HUES64 (cell line): ENCODE data around the gene PLXNC1.

Experiments used
- H3K27ac ChIP-seq: 2 replicates; pipeline ENCODE4 v1.7.0; 2013; ENCODE audit warnings: low read depth, low read length, inconsistent platforms
- H3K27me3 ChIP-seq: 2 replicates; pipeline ENCODE4 v1.6.1; 2013; ENCODE audit warnings: mild to moderate bottlenecking, low read length; ENCODE audit not compliant: insufficient read depth
- H3K36me3 ChIP-seq: 2 replicates; pipeline ENCODE4 v1.6.1; 2013; ENCODE audit warnings: mild to moderate bottlenecking, low read length; ENCODE audit not compliant: insufficient read depth
- H3K4me1 ChIP-seq: 2 replicates; pipeline ENCODE4 v1.6.1; 2013; ENCODE audit warnings: mild to moderate bottlenecking, low read length, moderate library complexity; ENCODE audit not compliant: insufficient read depth
- H3K4me3 ChIP-seq: 2 replicates; pipeline ENCODE4 v1.5.1; 2013; ENCODE audit warnings: mild to moderate bottlenecking, low read length, moderate library complexity
- H3K9ac ChIP-seq: 2 replicates; pipeline ENCODE4 v1.6.1; 2013; ENCODE audit warnings: mild to moderate bottlenecking, low read depth, low read length
- H3K9me3 ChIP-seq: 2 replicates; pipeline ENCODE4 v1.6.1; 2013; ENCODE audit warnings: low read depth, low read length; ENCODE audit not compliant: insufficient read depth
- WGBS: fragments of 150-250, 120-280 bp; methylation state at CpG from one replicate; pipeline ENCODE4 v1.1.7; 2013; ENCODE audit warnings: missing lambda C conversion rate; 5-methylcytosine and 5-hydroxymethylcytosine counted together

The PLXNC1 gene

GRCh38 chr12:94336211-94336925 is 188.0 kb downstream of the PLXNC1 start:
- H3K4me3 ChIP-seq = no peak overlapping the region
- H3K27ac ChIP-seq = no peak overlapping the region
- 97% methylated on average over 3 of the region's 5 CpGs for WGBS
- no peak overlapping the region for H3K9ac ChIP-seq
- peaks cover 11% of the 10 kb centered on the region for H3K4me1 ChIP-seq
- peaks cover 8% of the 10 kb centered on the region for H3K36me3 ChIP-seq
- no peaks in the 10 kb centered on the region for H3K9me3 ChIP-seq
- H3K27me3 ChIP-seq = no peaks in the 10 kb centered on the region

- H3K9me3 ChIP-seq = no peaks in the 10 kb centered on the region
- no peak overlapping the region for H3K4me3 ChIP-seq
- H3K27ac ChIP-seq = no peak overlapping the region
- H3K36me3 ChIP-seq = no peaks in the 10 kb centered on the region
- WGBS = 91% methylated on average over 4 of the region's 4 CpGs
- no peaks in the 10 kb centered on the region for H3K27me3 ChIP-seq
- peaks cover 11% of the 10 kb centered on the region for H3K4me1 ChIP-seq
- H3K9ac ChIP-seq = no peak overlapping the region
Measured at GRCh38 chr12:94338006-94338794, 189.8 kb downstream of the PLXNC1 start.

- 0 out of 2 replicates have a peak, but pooled peaks cover 2% of the 10 kb centered on the region for H3K36me3 ChIP-seq
- H3K4me1 ChIP-seq = no peaks in the 10 kb centered on the region
- no peak overlapping the region for H3K4me3 ChIP-seq
- no peaks in the 10 kb centered on the region for H3K9me3 ChIP-seq
- no peaks in the 10 kb centered on the region for H3K27me3 ChIP-seq
- H3K27ac ChIP-seq = no peak overlapping the region
- 97% methylated on average over 6 of the region's 6 CpGs for WGBS
- H3K9ac ChIP-seq = no peak overlapping the region
Measured at GRCh38 chr12:94340573-94340972, 192.2 kb downstream of the PLXNC1 start.

DNA sequence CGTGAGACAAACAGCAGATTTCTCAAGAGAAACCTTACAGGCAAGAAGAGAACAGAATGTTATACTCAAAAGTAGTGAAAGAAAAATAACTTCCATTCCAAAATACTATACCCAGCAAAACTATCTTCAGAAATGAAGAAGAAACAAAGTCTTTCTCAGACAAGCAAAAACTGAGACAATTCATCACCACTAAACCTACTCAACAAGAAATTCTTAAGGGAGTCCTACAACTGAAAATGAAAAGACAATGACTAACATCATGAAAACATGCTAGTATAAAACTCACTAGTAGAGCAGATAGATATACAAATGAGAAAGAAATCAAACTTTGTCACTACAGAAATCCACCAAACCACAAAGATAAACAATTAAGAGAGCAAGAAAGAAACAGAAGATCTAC is 204.8 kb downstream of the PLXNC1 start:
- Histone ChIP-seq H3K9ac (no peak overlapping the region), H3K4me3 (no peak overlapping the region), H3K27me3 (no peaks in the 10 kb centered on the region), H3K27ac (no peak overlapping the region), H3K4me1 (no peaks in the 10 kb centered on the region), H3K9me3 (peaks cover 34% of the 10 kb centered on the region), H3K36me3 (peaks cover 7% of the 10 kb centered on the region; the same call in 1 of the 2 replicates)
- no CpG with 5 or more reads among the region's 1 CpG for WGBS
